GM23338 (cell line): ENCODE measurements around the gene TGDS. TPM values are rescaled to one million over a fixed set of nuclear protein-coding genes. Genes with fewer than 3 reads are reported as not detected.

ENCODE experiments used
- ATAC-seq: fragments of 200-7000 bp; cut with Tn5 transposase; 3 replicates; pipeline ENCODE4 v1.9.1; 2020
- DNase-seq: peaks from one replicate; pipeline ENCODE4 v3.0.0-alpha.2; 2015; ENCODE audit warnings: low spot score
- H2AFZ ChIP-seq: fragments of 200-600 bp; sonication (generic); 2 replicates; pipeline ENCODE4 v1.8.0; 2016; ENCODE audit warnings: antibody characterized with exemption, mild to moderate bottlenecking, moderate library complexity
- H3F3A ChIP-seq: fragments of 200-600 bp; sonication (generic); replicated peaks from 2 replicates; pipeline ENCODE4 v1.8.0; 2017; ENCODE audit warnings: antibody characterized with exemption, mixed run types, low read depth
- H3K27ac ChIP-seq: fragments of 200-600 bp; sonication (generic); 2 replicates; pipeline ENCODE4 v1.6.1; 2016; ENCODE audit warnings: low read depth
- H3K27me3 ChIP-seq: fragments of 200-600 bp; sonication (generic); 2 replicates; pipeline ENCODE4 v1.8.0; 2016; ENCODE audit warnings: mild to moderate bottlenecking, mixed run types, moderate library complexity; ENCODE audit not compliant: insufficient read depth
- H3K36me3 ChIP-seq: fragments of 200-600 bp; sonication (generic); 2 replicates; pipeline ENCODE4 v1.8.0; 2016; ENCODE audit warnings: mild to moderate bottlenecking; ENCODE audit not compliant: insufficient read depth
- H3K4me1 ChIP-seq: fragments of 200-600 bp; sonication (generic); 2 replicates; pipeline ENCODE4 v1.8.0; 2016; ENCODE audit warnings: mild to moderate bottlenecking, moderate library complexity; ENCODE audit not compliant: insufficient read depth
- H3K4me2 ChIP-seq: fragments of 200-600 bp; sonication (generic); 2 replicates; pipeline ENCODE4 v1.7.1; 2017; ENCODE audit warnings: mixed run types
- H3K4me3 ChIP-seq: fragments of 200-600 bp; sonication (generic); 2 replicates; pipeline ENCODE4 v1.6.1; 2016; ENCODE audit warnings: mixed run types
- H3K79me2 ChIP-seq: fragments of 200-600 bp; sonication (generic); replicated peaks from 2 replicates; pipeline ENCODE4 v1.8.0; 2017; ENCODE audit warnings: mild to moderate bottlenecking; ENCODE audit not compliant: insufficient read depth
- H3K9me2 ChIP-seq: fragments of 200-600 bp; sonication (generic); 2 replicates; pipeline ENCODE4 v1.8.0; 2017; ENCODE audit not compliant: insufficient read depth
- H4K20me1 ChIP-seq: fragments of 200-600 bp; sonication (generic); replicated peaks from 2 replicates; pipeline ENCODE4 v1.8.0; 2017; ENCODE audit warnings: mild to moderate bottlenecking; ENCODE audit not compliant: insufficient read depth
- H3K27ac Mint-ChIP-seq: 2 replicates; pipeline ENCODE4 v1.8.0; 2020; ENCODE audit warnings: inconsistent platforms, mild to moderate bottlenecking, moderate library complexity, mixed read lengths
- H3K27me3 Mint-ChIP-seq: 3 replicates; pipeline ENCODE4 v1.8.0; 2022; ENCODE audit warnings: low read depth, mild to moderate bottlenecking, moderate library complexity, mixed read lengths, inconsistent platforms; ENCODE audit not compliant: insufficient read depth, poor library complexity
- H3K36me3 Mint-ChIP-seq: 3 replicates; pipeline ENCODE4 v1.8.0; 2021; ENCODE audit warnings: low read depth, mild to moderate bottlenecking, inconsistent platforms, moderate library complexity, mixed read lengths
- H3K4me1 Mint-ChIP-seq: 3 replicates; pipeline ENCODE4 v1.8.0; 2020; ENCODE audit warnings: mild to moderate bottlenecking, inconsistent platforms, mixed read lengths
- H3K4me3 Mint-ChIP-seq: 3 replicates; pipeline ENCODE4 v1.8.0; 2021; ENCODE audit warnings: moderate library complexity, mild to moderate bottlenecking, inconsistent platforms, mixed read lengths
- H3K9me3 Mint-ChIP-seq: 3 replicates; pipeline ENCODE4 v1.8.0; 2020; ENCODE audit warnings: moderate library complexity, mild to moderate bottlenecking, inconsistent platforms, mixed read lengths
- CREB1 ChIP-seq: fragments of 250-450 bp; sonication (Bioruptor Pico); IDR thresholded peaks from 2 replicates; pipeline ENCODE4 v1.5.0; 2020; ENCODE audit warnings: low read depth, mild to moderate bottlenecking, moderate library complexity
- EZH2 ChIP-seq: fragments of 200-600 bp; sonication (generic); IDR thresholded peaks from one replicate; pipeline ENCODE4 v1.8.0; 2017; ENCODE audit warnings: antibody characterized with exemption, mild to moderate bottlenecking, low read depth; ENCODE audit not compliant: unreplicated experiment
- EZH2phosphoT487 ChIP-seq: fragments of 200-600 bp; sonication (generic); IDR thresholded peaks from one replicate; pipeline ENCODE4 v1.8.1; 2018; ENCODE audit warnings: antibody characterized with exemption; ENCODE audit not compliant: unreplicated experiment
- JUNB ChIP-seq: IDR thresholded peaks from one replicate; pipeline ENCODE4 v1.6.1; 2016; ENCODE audit warnings: antibody characterized with exemption; ENCODE audit not compliant: unreplicated experiment
- NANOG ChIP-seq: IDR thresholded peaks from 2 replicates; pipeline ENCODE4 v1.6.1; 2016; ENCODE audit warnings: antibody characterized with exemption, borderline replicate concordance
- POLR2AphosphoS5 ChIP-seq: IDR thresholded peaks from 2 replicates; pipeline ENCODE4 v1.6.1; 2016; ENCODE audit warnings: antibody characterized with exemption, low read depth
- STAT1 ChIP-seq: IDR thresholded peaks from one replicate; pipeline ENCODE4 v1.6.1; 2016; ENCODE audit warnings: antibody characterized with exemption; ENCODE audit not compliant: unreplicated experiment
- ZNF114 ChIP-seq: fragments of 250-450 bp; sonication (Bioruptor Pico); IDR thresholded peaks from 2 replicates; pipeline ENCODE4 v1.5.0; 2020; ENCODE audit warnings: mild to moderate bottlenecking, moderate library complexity
- ZNF331 ChIP-seq: fragments of 250-450 bp; sonication (Bioruptor Pico); IDR thresholded peaks from 2 replicates; pipeline ENCODE4 v1.5.0; 2020; ENCODE audit warnings: low read depth, mild to moderate bottlenecking, moderate library complexity
- polyA plus RNA-seq: library from polyadenylated mRNA; unstranded; fragments of >200 nt; fragmentation: Nextera tagmentation; extraction: Ambion mirVana; gene quantifications from 2 replicates; pipeline ENCODE4 v1.2.1, GENCODE V29; 2016
- total RNA-seq: library from RNA; depleted of rRNA; stranded (reverse); fragments of >200 nt; shearing (Covaris generic); gene quantifications from 2 replicates; pipeline ENCODE4 v1.2.3, GENCODE V29; 2014
- TF ChIP-seq, protein P1 (sequence below), 2 experiments: fragments of 200-600 bp in 1 of 2; sonication (generic) in 1 of 2; conservative IDR thresholded peaks; 2 replicates each; pipeline versions ENCODE4 v1.5.1 to v1.6.1; 2016 to 2017; ENCODE audit warnings: antibody characterized with exemption in 2 of 2, low read depth in 2 of 2, mild to moderate bottlenecking in 2 of 2, moderate library complexity in 1 of 2
- TF ChIP-seq, protein P2 (sequence below): fragments of 250-450 bp; sonication (Bioruptor Pico); IDR thresholded peaks from 2 replicates; pipeline ENCODE4 v1.5.0; 2020; ENCODE audit warnings: mild to moderate bottlenecking, moderate library complexity
- TF ChIP-seq, protein P3 (sequence below): IDR thresholded peaks from one replicate; pipeline ENCODE4 v1.6.1; 2018; ENCODE audit warnings: antibody characterized with exemption; ENCODE audit not compliant: unreplicated experiment
- TF ChIP-seq, protein P4 (sequence below): IDR thresholded peaks from 2 replicates; pipeline ENCODE4 v1.6.1; 2016; ENCODE audit warnings: antibody characterized with exemption

TGDS gene
- total and polyA plus RNA-seq, 2 experiments from 2014 or later = 18.4 to 19.6 TPM

DNA sequence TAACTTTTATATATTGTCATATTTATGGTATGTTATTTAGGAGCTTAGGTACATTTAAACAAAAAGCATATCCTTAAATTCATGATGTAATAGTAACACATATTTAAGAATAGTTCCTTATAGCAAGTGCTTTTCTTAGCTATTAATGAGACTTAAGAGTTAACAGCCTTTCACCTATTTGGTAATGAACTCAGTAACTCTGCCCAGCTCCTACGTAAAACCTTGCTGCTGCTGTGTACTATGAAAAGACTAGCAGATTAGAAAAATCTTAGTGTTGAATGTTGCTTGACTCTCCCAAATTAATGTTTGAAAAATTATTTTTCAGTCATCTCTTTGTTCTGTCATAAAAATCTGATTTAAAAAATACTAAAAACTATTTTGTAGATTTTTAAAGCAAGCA is 12.6 kb upstream of the TGDS start:
- Mint-ChIP-seq H3K4me3 (no peak overlapping the region), H3K27ac (no peak overlapping the region), H3K36me3 (peaks cover 33% of the 10 kb centered on the region), H3K9me3 (no peaks in the 10 kb centered on the region), H3K4me1 (no peaks in the 10 kb centered on the region; the same call in 2 of the 3 replicates), H3K27me3 (no peaks in the 10 kb centered on the region)
- Histone ChIP-seq H4K20me1 (no peaks in the 10 kb centered on the region; the same call in 1 of the 2 replicates), H3K4me1 (no peaks in the 10 kb centered on the region; the same call in 1 of the 2 replicates), H3K4me2 (no peak overlapping the region), H3K79me2 (peaks cover 23% of the 10 kb centered on the region), H3K27me3 (no peaks in the 10 kb centered on the region), H3K27ac (no peak overlapping the region), H3K4me3 (no peak overlapping the region), H2AFZ (no peak overlapping the region), H3K9me2 (no peaks in the 10 kb centered on the region), H3K36me3 (peaks cover 17% of the 10 kb centered on the region; the same call in 1 of the 2 replicates), H3F3A (no peaks in the 10 kb centered on the region)
- ATAC-seq (no peak), DNase-seq (no peak)
- TF ChIP-seq JUNB (no peak), NANOG (no peak), ZNF114 (CRISPR knock-in tag) (no peak), POLR2AphosphoS5 (no peak), EZH2phosphoT487 (no peak), EZH2 (no peak), CREB1 (CRISPR knock-in tag) (no peak), STAT1 (no peak), ZNF331 (CRISPR knock-in tag) (no peak)
- TF ChIP-seq, protein P1, sequence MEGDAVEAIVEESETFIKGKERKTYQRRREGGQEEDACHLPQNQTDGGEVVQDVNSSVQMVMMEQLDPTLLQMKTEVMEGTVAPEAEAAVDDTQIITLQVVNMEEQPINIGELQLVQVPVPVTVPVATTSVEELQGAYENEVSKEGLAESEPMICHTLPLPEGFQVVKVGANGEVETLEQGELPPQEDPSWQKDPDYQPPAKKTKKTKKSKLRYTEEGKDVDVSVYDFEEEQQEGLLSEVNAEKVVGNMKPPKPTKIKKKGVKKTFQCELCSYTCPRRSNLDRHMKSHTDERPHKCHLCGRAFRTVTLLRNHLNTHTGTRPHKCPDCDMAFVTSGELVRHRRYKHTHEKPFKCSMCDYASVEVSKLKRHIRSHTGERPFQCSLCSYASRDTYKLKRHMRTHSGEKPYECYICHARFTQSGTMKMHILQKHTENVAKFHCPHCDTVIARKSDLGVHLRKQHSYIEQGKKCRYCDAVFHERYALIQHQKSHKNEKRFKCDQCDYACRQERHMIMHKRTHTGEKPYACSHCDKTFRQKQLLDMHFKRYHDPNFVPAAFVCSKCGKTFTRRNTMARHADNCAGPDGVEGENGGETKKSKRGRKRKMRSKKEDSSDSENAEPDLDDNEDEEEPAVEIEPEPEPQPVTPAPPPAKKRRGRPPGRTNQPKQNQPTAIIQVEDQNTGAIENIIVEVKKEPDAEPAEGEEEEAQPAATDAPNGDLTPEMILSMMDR (conservative IDR thresholded peaks at IDR 0.05; ENCODE audit: low read depth in 2 of 2) = no peak
- TF ChIP-seq, protein P2, sequence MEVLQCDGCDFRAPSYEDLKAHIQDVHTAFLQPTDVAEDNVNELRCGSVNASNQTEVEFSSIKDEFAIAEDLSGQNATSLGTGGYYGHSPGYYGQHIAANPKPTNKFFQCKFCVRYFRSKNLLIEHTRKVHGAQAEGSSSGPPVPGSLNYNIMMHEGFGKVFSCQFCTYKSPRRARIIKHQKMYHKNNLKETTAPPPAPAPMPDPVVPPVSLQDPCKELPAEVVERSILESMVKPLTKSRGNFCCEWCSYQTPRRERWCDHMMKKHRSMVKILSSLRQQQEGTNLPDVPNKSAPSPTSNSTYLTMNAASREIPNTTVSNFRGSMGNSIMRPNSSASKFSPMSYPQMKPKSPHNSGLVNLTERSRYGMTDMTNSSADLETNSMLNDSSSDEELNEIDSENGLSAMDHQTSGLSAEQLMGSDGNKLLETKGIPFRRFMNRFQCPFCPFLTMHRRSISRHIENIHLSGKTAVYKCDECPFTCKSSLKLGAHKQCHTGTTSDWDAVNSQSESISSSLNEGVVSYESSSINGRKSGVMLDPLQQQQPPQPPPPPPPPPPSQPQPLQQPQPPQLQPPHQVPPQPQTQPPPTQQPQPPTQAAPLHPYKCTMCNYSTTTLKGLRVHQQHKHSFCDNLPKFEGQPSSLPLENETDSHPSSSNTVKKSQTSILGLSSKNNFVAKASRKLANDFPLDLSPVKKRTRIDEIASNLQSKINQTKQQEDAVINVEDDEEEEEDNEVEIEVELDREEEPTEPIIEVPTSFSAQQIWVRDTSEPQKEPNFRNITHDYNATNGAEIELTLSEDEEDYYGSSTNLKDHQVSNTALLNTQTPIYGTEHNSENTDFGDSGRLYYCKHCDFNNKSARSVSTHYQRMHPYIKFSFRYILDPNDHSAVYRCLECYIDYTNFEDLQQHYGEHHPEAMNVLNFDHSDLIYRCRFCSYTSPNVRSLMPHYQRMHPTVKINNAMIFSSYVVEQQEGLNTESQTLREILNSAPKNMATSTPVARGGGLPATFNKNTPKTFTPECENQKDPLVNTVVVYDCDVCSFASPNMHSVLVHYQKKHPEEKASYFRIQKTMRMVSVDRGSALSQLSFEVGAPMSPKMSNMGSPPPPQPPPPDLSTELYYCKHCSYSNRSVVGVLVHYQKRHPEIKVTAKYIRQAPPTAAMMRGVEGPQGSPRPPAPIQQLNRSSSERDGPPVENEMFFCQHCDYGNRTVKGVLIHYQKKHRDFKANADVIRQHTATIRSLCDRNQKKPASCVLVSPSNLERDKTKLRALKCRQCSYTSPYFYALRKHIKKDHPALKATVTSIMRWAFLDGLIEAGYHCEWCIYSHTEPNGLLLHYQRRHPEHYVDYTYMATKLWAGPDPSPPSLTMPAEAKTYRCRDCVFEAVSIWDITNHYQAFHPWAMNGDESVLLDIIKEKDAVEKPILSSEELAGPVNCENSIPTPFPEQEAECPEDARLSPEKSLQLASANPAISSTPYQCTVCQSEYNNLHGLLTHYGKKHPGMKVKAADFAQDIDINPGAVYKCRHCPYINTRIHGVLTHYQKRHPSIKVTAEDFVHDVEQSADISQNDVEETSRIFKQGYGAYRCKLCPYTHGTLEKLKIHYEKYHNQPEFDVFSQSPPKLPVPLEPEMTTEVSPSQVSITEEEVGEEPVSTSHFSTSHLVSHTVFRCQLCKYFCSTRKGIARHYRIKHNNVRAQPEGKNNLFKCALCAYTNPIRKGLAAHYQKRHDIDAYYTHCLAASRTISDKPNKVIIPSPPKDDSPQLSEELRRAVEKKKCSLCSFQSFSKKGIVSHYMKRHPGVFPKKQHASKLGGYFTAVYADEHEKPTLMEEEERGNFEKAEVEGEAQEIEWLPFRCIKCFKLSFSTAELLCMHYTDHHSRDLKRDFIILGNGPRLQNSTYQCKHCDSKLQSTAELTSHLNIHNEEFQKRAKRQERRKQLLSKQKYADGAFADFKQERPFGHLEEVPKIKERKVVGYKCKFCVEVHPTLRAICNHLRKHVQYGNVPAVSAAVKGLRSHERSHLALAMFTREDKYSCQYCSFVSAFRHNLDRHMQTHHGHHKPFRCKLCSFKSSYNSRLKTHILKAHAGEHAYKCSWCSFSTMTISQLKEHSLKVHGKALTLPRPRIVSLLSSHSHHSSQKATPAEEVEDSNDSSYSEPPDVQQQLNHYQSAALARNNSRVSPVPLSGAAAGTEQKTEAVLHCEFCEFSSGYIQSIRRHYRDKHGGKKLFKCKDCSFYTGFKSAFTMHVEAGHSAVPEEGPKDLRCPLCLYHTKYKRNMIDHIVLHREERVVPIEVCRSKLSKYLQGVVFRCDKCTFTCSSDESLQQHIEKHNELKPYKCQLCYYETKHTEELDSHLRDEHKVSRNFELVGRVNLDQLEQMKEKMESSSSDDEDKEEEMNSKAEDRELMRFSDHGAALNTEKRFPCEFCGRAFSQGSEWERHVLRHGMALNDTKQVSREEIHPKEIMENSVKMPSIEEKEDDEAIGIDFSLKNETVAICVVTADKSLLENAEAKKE (CRISPR knock-in tag) = no peak
- TF ChIP-seq, protein P3, sequence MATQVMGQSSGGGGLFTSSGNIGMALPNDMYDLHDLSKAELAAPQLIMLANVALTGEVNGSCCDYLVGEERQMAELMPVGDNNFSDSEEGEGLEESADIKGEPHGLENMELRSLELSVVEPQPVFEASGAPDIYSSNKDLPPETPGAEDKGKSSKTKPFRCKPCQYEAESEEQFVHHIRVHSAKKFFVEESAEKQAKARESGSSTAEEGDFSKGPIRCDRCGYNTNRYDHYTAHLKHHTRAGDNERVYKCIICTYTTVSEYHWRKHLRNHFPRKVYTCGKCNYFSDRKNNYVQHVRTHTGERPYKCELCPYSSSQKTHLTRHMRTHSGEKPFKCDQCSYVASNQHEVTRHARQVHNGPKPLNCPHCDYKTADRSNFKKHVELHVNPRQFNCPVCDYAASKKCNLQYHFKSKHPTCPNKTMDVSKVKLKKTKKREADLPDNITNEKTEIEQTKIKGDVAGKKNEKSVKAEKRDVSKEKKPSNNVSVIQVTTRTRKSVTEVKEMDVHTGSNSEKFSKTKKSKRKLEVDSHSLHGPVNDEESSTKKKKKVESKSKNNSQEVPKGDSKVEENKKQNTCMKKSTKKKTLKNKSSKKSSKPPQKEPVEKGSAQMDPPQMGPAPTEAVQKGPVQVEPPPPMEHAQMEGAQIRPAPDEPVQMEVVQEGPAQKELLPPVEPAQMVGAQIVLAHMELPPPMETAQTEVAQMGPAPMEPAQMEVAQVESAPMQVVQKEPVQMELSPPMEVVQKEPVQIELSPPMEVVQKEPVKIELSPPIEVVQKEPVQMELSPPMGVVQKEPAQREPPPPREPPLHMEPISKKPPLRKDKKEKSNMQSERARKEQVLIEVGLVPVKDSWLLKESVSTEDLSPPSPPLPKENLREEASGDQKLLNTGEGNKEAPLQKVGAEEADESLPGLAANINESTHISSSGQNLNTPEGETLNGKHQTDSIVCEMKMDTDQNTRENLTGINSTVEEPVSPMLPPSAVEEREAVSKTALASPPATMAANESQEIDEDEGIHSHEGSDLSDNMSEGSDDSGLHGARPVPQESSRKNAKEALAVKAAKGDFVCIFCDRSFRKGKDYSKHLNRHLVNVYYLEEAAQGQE = no peak
- TF ChIP-seq, protein P4, sequence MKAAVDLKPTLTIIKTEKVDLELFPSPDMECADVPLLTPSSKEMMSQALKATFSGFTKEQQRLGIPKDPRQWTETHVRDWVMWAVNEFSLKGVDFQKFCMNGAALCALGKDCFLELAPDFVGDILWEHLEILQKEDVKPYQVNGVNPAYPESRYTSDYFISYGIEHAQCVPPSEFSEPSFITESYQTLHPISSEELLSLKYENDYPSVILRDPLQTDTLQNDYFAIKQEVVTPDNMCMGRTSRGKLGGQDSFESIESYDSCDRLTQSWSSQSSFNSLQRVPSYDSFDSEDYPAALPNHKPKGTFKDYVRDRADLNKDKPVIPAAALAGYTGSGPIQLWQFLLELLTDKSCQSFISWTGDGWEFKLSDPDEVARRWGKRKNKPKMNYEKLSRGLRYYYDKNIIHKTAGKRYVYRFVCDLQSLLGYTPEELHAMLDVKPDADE = no peak
